Stimulated activated CD8-positive, alpha-beta memory T cell treated with anti-CD3 and anti-CD28 coated beads, Interleukin-15, amount 100 ng/mL, for 4 hours (primary cell): ENCODE results near the gene GSG1L.

Experiments used
- DNase-seq, 2 donors: peaks; one replicate each; pipeline ENCODE4 v3.0.0-alpha.2; 2020; ENCODE audit warnings: low read depth in 2 of 2

The GSG1L gene

GRCh38 chr16:27791404-27791719, 272.2 kb downstream of the GSG1L start:
- no peak for DNase-seq

DNA sequence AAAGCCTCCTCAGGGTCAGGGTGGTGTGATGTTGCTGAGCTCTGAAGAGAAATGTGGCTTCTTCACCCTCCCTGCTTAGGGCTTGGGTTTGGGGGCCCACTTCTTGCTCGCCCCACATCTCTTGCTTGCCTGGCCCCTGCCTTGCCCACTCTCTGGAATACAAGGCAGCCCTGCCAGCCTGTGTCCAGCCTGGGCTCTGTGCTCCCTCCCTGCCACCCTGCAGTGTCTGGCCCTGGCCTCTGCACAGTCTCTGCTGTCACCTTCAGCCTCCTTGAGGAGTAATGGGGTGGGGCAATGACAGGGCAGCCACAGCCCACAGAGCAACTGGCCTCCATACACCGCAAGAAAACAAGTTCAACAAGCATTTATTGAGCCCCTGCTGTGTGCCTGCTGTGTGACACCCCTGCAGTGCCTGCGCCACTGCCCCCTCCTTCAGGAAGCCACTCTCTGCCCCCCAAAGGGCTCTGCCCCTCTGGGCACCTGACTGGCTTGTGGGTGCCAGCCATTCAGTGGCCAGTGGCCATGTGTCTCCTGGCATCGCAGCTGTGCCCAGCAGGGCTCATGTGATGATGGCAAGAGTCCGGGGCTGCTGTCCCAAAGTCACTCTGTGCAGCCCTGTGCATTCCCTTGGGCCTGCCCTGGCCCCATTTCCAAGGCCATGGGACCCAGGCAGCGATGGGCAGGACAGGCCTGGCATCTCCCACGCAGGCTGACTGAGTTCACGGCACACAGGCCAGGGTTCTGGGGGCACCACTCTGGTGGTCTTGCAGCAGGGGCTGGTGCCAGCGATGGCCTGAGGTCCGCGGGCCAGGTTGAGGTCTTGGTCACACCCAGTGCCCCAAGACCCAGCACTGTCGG, 272.7 kb downstream of the GSG1L start:
- no peak for DNase-seq

DNA sequence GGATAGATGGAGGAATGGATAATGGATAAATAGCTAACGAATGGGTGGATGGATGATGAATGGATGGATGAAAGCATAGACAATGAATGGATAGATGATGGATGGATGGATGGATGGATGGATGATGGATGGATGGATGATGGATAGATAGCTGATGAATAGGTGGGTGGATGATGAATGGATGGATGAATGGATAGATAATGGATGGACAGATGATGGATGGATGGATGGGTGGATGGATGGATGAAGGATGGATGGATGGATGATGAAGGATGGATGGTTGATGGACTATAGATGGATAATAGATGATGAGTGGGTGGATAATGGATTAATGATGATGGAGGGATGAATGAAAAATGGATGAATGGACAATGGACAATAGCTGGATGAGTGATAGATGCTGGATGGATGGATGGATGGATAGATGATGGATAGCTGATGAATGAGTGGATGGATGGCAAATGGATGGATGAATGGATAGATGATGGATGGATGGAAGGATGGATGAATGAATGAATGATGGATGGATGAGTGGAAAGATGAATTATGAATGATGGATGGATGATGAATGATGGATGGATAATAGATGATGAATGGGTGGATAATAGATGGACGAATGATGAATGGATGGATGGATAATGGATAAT, 273.8 kb downstream of the GSG1L start:
- no peak for DNase-seq

GRCh38 chr16:27789150-27789549, 274.4 kb downstream of the GSG1L start:
- DNase-seq = no peak

- no peak for DNase-seq
Measured at GRCh38 chr16:27787665-27788064, 275.8 kb downstream of the GSG1L start.

GRCh38 chr16:27786923-27787625, 276.4 kb downstream of the GSG1L start:
- DNase-seq = no peak

GRCh38 chr16:27786221-27786922, 277.1 kb downstream of the GSG1L start:
- no peak for DNase-seq

GRCh38 chr16:27785307-27785678, 278.2 kb downstream of the GSG1L start:
- DNase-seq = no peak

DNA sequence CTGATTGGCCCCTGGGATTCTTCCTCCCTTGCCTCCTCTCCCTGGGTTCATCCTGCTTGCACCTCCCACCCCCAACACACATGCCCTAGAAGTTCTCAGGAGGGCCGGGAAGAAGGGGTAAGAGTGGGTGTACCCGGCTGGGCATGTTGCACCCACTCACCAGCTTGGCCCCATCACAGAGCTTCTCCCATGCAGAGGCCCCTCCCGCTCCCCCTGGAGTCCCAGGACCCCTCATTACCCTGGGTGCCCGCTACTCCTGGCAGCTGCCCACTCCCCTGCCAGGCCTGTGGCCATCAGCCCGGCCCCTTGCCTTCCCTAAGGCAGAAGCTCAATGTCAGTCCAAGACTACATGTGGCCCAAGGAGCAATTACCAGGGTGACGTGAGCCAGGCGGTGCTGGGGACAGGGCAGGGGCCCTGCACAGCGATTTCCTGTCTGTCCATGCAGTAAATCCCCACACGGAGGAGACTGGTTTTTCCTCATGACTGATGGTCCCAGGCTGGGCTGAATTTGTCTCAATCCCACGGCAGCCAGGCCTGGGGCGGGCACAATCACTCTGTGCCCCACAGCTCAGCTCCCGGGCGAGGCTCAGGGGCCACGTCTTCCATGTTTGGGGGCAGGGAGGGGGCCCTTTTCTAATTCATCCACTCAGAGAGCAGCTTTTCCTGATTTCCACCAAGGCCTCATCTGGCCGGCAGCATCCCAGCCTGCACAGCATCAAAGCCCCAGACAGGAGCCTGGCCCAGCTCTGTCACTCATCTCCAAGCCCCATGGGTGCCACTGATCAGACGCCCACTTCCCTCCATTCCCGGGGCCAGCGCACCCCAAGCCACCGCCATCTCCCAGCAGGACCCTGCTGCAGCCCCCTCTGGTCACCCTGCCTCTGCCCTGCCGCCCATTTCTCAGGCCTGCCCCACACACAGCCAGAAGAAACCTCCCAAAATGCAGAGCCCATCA, 278.9 kb downstream of the GSG1L start:
- no peak for DNase-seq

- DNase-seq = no peak
Measured at GRCh38 chr16:27781981-27782880, 281.3 kb downstream of the GSG1L start.

- no peak for DNase-seq
Measured at GRCh38 chr16:27781195-27781524, 282.4 kb downstream of the GSG1L start.

GRCh38 chr16:27780468-27781194, 282.9 kb downstream of the GSG1L start:
- no peak for DNase-seq

DNA sequence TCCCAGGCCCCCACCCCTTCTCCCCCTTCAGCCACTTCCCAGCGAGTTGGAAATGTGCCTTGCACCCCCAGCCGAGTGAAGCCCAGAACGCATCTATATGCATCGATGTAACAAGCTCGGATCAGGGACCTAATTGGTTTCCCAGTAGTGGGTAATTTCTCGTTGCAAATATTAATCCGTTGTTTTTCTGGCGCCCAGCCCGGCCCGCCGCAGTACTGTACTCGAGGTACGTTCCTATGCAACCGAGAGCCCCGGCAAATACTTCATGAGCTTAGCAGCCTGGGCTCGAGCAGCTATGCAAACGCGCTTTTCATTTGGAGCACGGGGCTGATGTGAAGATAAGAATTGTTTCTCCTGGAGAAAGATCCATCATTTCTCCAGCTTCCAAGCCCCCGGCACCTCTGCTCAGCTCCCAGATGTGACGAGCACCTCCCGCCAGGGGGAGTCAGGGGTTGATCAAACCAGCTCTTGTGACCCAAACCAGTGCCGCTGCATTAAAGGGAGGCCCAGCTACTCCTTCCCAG, 283.8 kb downstream of the GSG1L start:
- no peak for DNase-seq

DNA sequence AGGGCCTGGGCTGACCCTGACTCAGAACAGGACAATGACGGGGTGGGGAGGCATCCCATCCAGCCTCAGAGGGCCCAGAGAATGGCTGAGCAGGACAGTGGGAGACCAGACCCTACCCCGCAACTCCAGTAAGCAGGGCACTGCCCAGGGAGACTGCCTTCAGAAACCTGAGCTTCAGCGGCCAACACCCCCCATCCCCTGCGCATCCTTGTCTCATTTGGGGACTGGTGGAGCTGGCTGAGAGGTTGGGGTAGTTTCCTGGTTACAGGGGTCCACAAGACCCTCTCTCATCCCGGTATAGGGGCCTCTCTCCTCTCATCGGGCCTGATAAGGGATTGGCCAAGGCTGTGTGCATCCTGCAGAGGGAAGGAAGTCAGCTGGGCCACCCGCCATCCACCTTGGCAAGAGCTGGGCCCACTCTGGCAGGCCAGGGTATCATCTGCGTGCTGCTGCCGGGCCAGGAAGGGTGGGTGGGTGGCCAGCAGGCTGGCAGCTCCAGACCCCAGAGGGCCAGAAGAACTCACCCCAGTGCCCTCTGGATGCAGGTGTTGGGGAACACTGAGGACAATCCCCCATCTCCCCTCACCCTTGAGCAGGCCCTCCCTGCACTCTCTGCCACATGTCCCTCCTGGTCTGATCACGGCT, 284.5 kb downstream of the GSG1L start:
- DNase-seq = no peak

GRCh38 chr16:27778171-27778925, 285.2 kb downstream of the GSG1L start:
- DNase-seq = no peak

GRCh38 chr16:27777527-27777926, 286.0 kb downstream of the GSG1L start:
- no peak for DNase-seq

- no peak for DNase-seq
Measured at GRCh38 chr16:27776556-27777225, 286.8 kb downstream of the GSG1L start.
